Stimulated activated CD4-positive, alpha-beta T cell treated with anti-CD3 and anti-CD28 coated beads, Interleukin-4, amount 100 ng/mL, for 24 hours (primary cell): Measurements from ENCODE around the gene SUPV3L1.
"Not testable (repeated sequence)": the region's sequence is repeated elsewhere in the genome, so short reads cannot be mapped to it uniquely, and the experiment has no call there.

Source experiments
- DNase-seq: peaks from one replicate; pipeline ENCODE4 v3.0.0-alpha.2; 2020

SUPV3L1 gene

GRCh38 chr10:69179743-69180524, at the start of gene SUPV3L1:
Gene SUPV3L1, plus strand, starts transcription at chr10:69180234. Its CDS starts 58 bp downstream, at chr10:69180292.
- DNase-seq, result peak; percentile 89

DNA sequence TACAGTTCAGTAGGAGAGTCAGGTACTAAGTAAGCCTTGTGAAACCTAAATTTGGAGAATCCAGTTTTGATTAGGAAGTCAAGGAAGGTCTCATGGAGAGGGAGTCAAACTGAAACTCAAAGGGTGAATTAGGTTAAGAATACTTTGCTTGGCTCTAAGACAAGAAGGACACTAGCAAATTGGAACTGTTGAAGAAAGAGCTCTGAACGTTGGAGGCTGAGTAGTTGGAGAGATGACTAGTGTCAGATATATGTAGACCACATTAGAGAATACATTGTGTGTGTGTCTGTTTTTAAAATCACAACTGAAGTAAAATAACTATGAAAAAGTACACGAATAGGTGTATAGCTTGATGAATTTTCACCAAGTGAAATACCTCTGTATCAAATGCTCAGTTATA, 49.8 kb upstream of the SUPV3L1 start:
- no peak for DNase-seq

- DNase-seq, result no peak
Observed at GRCh38 chr10:69139961-69140360, 40.1 kb upstream of the SUPV3L1 start.

DNA sequence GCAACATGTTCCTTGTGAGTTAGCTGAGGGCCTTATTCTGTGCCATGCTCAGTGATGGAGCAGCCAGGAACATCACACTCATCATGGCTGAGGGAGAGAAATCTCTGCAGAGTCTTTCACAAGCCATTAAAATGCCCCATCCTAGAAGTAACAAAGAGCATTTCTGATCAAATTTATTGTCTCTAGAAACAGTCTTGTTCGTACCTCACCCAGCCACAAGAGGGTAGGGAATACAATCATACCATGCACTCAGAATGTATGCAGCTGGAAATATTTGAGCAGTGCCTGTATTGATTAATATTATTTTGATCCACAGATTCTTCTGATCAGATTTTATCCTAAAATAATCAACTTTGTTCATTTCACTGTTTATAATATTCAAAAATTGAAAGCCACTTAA, 38.7 kb upstream of the SUPV3L1 start:
- no peak for DNase-seq

GRCh38 chr10:69142074-69142473, 38.0 kb upstream of the SUPV3L1 start:
- not testable (repeated sequence) for DNase-seq

- no peak for DNase-seq
Observed at GRCh38 chr10:69142983-69143382, 37.1 kb upstream of the SUPV3L1 start.

DNA sequence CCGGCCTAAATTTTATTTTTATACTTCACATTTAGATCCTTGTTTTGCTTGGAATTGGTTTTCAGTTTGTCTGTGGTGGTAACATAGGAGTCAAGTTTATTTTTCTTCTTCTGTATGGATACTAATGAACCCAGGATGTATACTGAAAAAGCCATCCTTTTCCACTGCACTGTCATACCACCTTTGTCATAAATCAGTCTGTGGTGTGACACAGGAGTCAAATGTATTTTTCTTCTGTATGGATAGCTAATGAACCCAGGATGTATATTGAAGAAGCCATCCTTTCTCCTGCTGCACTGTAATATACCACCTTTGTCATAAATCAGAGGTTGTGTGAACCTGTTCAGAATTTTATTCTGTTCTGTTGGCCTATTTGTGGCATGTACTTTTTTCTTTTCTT, 34.7 kb upstream of the SUPV3L1 start:
- DNase-seq, result no peak

- no peak for DNase-seq
Observed at GRCh38 chr10:69145864-69146263, 34.2 kb upstream of the SUPV3L1 start.

DNA sequence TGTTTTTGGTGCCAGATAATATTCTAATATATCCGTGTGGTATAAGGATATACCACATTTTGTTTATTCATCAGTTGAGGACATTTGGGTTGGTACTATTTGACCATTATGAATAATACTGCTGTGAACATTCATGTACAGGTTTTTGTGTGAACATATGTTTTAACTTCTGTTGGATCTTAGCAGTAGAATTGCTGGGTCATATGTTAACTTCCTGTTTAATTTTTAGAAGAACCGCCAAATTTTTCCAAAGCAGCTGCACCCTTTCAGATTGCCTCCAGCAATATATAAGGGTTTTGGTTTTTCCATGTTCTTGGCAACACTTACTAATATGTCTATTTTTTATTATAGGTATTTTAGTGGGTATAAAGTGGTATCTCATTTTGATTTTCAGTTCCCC, 33.3 kb upstream of the SUPV3L1 start:
- DNase-seq, result no peak

DNA sequence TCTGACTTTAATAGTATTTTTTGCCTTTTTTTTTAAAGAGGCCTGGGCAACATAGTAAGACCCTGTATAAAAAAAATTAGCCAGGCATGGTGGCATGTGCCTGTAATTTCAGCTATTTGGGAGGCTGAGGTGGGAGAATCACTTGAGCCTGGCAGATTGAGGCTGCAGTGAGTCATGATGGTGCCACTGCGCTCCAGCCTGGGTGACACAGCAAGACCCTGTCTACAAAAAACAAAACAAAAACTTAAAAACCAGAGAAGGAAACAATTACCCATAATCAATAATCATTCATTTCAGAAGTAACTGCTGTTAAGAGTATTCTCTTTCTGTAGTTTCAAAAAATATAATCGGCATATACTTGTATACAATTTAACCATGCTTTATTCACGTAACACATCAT, 28.1 kb upstream of the SUPV3L1 start:
- no peak for DNase-seq

- no peak for DNase-seq
Observed at GRCh38 chr10:69153227-69153626, 26.8 kb upstream of the SUPV3L1 start.

DNA sequence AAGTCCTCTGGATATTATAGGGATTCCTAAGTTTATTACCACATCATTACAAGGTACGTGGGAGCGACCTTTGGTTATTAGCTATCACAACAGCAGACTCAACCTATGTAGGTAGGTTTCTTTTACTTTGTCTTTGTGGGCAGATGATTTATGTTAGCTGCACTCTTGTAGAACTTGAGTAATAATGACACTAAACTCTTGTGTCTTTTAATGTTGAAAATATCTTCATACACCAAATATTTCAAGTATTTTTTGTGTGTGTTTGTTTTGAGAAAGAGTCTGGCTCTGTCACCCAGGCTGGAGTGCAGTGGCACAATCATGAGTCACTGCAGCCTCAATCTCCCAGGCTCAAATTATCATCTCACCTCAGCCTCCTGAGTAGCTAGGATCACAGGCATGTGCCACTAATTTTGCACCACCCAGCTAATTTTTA, 19.2 kb upstream of the SUPV3L1 start:
- no peak for DNase-seq

DNA sequence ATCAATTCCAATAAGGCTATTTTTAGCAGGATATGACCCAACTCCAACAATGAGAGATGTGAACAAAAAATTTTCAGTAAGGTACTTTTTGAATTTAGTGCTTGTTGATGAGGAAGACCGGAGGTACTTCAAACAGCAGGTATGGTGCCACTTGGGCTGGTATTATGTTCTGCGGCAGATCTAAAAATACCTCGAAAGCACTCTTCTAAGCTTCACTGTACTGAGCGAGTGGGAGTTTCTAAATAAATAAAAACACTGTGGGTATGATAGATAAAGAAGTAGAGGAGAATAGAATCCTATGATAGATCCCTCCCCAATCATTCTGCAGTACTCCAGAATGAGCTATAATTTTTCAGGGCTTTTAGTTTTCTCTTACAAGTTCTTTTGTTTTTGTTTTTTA, 11.5 kb upstream of the SUPV3L1 start:
- DNase-seq, result no peak

DNA sequence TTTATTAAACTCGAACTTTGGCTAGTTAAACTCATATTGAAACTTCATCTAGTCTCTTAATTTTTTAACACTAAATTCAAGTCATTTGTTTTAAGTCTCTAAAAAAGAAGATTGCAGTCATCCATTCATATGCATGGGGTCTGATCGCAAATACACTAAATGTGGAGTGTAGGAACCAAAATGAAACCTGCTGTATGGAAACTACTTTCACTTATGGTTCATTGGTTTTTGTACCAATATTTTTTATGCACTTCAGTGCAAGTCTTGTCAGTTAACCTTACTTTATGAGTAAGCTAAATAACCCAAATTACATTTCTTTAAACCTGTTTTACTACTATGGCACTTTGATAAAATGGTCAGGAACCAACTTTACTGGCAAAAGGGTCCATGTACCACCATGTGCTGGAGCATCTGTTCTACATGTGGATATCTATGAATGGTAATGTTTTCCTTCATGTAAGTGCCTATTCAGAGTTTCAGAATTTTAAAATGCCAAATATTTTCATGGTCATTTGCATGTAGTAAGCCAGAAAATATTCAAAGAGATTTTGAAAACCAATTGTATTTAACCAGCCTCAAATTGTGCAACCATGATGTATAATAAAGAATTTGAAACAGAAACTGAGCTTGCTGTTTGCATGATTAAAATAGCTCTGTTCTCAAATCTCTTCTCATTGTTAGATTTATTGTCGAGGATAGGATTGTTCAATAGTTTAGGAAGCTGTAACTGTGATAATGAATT, 7.6 kb upstream of the SUPV3L1 start:
- no peak for DNase-seq

GRCh38 chr10:69175326-69175725, 4.7 kb upstream of the SUPV3L1 start:
- DNase-seq, result not testable (repeated sequence)

- DNase-seq, result no peak
Observed at GRCh38 chr10:69176823-69177222, 3.2 kb upstream of the SUPV3L1 start.

- peak; percentile 23 for DNase-seq
Observed at GRCh38 chr10:69179089-69179742, 818 bp upstream of the SUPV3L1 start.

- DNase-seq, result peak; percentile 38
Observed at GRCh38 chr10:69180525-69181204, 631 bp downstream of the SUPV3L1 start.

- no peak for DNase-seq
Observed at GRCh38 chr10:69181433-69181832, 1.4 kb downstream of the SUPV3L1 start.

GRCh38 chr10:69182005-69182404, 2.0 kb downstream of the SUPV3L1 start:
- DNase-seq, result no peak

DNA sequence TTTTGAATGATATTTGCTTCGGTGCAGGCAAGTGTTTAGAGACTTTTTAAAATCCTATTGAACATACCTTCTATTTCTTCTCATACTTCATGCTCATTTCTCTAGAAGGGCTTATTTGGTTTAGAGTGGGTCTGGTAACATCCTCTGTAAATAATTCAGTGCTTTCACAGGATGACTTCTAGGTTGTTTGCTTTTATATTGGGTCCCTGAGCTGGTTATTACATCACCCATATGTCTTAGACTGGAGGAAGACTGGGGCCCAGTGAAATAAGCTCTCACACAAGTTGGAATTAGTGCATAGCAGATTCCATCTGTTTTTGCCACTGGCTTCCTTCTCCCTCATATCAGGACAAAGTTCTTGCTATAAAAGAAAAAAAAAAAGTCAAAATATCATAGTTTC, 6.5 kb downstream of the SUPV3L1 start:
- no peak for DNase-seq

DNA sequence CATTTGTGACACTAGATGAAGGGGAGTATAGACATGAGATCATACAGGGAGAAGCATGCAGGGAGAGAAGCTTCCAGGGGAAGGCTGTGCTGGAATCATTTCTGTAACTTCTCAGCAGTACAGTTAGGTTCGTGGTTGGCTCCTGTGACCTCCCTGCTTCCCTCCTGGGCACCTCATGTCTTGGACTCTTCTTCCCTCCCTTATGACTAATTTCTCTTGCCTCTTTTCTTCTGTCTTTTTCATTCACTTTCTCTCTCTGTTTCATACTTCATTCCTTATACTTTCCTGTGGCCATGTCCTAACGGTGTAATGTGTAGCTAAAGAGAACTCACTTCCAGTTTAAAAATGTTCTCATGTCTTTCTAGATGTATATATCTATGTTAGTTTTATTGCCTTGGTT, 21.0 kb downstream of the SUPV3L1 start:
- no peak for DNase-seq

DNA sequence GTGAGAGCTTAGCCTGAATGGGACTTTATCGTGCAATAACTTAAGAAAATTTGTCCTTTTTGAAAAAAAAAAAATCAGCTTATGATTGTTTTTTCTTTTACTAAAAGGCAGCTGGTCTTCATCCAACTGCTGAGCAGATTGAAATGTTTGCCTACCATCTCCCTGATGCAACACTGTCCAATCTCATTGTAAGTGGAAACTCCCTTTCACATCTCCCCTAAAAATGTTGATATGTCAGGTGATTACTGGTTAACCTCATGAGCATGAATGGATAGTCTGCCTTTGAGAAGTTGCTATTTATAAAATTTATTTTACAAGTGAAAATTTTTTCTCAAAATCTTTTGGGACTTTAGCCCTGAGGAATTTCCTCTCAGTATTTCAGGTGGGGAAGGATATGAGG, 22.3 kb downstream of the SUPV3L1 start:
- DNase-seq, result no peak
